Upper lobe of right lung (tissue), 1 donor: ENCODE measurements around the gene C20orf204. TPM values are rescaled to one million over a fixed set of nuclear protein-coding genes. Genes with fewer than 3 reads are reported as not detected.
A peak's percentile ranks its signal among the peaks of the same experiment; 100 is the strongest.

ENCODE experiments used
- ATAC-seq: fragments of 200-7000 bp; cut with Tn5 transposase; one replicate; pipeline ENCODE4 v1.9.1; 2020; ENCODE audit warnings: mild to moderate bottlenecking, moderate library complexity
- DNase-seq: peaks from one replicate; pipeline ENCODE4 v3.0.0-alpha.2; 2020
- H3K27ac ChIP-seq: fragments of 200-600 bp; one replicate; pipeline ENCODE4 v1.8.0; 2022
- H3K27me3 ChIP-seq: fragments of 200-600 bp; one replicate; pipeline ENCODE4 v1.8.0; 2022; ENCODE audit warnings: mild to moderate bottlenecking
- H3K36me3 ChIP-seq: fragments of 200-600 bp; one replicate; pipeline ENCODE4 v1.8.0; 2022
- H3K4me1 ChIP-seq: fragments of 200-600 bp; one replicate; pipeline ENCODE4 v1.8.0; 2022
- H3K4me3 ChIP-seq: fragments of 200-600 bp; one replicate; pipeline ENCODE4 v1.8.0; 2022; ENCODE audit warnings: mild to moderate bottlenecking
- H3K9me3 ChIP-seq: fragments of 200-600 bp; one replicate; pipeline ENCODE4 v1.8.0; 2022
- intact Hi-C: fragments of 100-400 bp; cut with DNase I; formaldehyde crosslinking; loops from one replicate; pipeline ENCODE4 v1.11.0; 2022
- total RNA-seq: library from RNA; stranded (reverse); fragmentation: NEBNext Ultra II Directional; extraction: Animal tissue kit (Norgen Biotek cat#: 25700); gene quantifications from one replicate; pipeline ENCODE4 v1.2.1, GENCODE V29; 2021
- TF ChIP-seq, protein P1 (sequence below): fragments of 200-600 bp; IDR thresholded peaks from one replicate; pipeline ENCODE4 v1.8.0; 2022; ENCODE audit warnings: antibody characterized with exemption
- donor health status: DM: no; HTN: yes; CAD: no; lungs with severe emphysema.

The C20orf204 gene
- total RNA-seq, 1 donor from 2014 or later: 1.9 TPM

DNA sequence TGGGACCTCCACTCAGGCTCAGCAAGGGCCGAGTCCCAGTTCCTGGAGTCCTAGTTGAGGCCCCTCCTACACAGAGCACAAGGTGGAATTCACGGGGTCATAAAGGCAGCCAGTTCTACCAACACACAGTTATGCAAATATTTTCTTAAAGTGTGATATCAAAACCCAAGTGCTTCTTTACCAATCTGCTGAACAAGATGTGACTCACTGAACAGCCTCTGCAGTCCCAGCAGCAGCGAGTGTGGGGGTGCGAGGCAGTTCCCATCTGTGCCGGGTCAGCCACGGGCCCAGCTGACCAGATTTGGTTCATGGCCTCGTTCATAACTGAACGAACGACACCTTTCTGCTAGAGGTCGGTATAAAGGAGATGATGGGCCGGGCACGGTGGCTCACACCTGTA lies 22.6 kb downstream of the C20orf204 start:
- DNase-seq: no peak
- no peaks in the 10 kb centered on the region for H3K9me3 ChIP-seq
- H3K4me3 ChIP-seq: no peak overlapping the region
- H3K27ac ChIP-seq: no peak overlapping the region
- TF ChIP-seq, protein P1, sequence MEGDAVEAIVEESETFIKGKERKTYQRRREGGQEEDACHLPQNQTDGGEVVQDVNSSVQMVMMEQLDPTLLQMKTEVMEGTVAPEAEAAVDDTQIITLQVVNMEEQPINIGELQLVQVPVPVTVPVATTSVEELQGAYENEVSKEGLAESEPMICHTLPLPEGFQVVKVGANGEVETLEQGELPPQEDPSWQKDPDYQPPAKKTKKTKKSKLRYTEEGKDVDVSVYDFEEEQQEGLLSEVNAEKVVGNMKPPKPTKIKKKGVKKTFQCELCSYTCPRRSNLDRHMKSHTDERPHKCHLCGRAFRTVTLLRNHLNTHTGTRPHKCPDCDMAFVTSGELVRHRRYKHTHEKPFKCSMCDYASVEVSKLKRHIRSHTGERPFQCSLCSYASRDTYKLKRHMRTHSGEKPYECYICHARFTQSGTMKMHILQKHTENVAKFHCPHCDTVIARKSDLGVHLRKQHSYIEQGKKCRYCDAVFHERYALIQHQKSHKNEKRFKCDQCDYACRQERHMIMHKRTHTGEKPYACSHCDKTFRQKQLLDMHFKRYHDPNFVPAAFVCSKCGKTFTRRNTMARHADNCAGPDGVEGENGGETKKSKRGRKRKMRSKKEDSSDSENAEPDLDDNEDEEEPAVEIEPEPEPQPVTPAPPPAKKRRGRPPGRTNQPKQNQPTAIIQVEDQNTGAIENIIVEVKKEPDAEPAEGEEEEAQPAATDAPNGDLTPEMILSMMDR: no peak
- intact Hi-C loops: no loop called here
- no peaks in the 10 kb centered on the region for H3K27me3 ChIP-seq
- no peaks in the 10 kb centered on the region for H3K36me3 ChIP-seq
- no peak for ATAC-seq
- H3K4me1 ChIP-seq: peaks cover 14% of the 10 kb centered on the region

DNA sequence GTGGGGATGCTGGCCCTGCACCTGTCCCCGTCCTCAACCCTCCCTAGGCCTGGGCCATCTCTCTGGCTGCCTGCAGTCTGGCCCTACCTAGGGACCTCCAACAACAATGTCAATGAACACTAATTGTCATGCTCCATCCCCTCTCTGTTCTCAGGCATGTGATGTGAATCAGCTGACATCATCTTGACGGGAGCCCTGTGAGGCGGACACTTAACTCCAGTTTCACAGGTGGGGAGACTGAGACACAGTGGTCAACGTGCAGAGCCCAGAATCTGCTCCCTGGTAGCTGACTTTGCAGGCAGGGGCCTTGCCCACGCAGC lies 26.3 kb downstream of the C20orf204 start:
- no peaks in the 10 kb centered on the region for H3K27me3 ChIP-seq
- DNase-seq (no peak), ATAC-seq (no peak)
- no peaks in the 10 kb centered on the region for H3K9me3 ChIP-seq
- H3K27ac ChIP-seq: peak overlapping the region; percentile 90
- intact Hi-C loops: no loop called here
- H3K4me3 ChIP-seq: peak overlapping the region; percentile 92
- TF ChIP-seq, protein P1: no peak
- H3K4me1 ChIP-seq: peaks cover 21% of the 10 kb centered on the region
- H3K36me3 ChIP-seq: no peaks in the 10 kb centered on the region

DNA sequence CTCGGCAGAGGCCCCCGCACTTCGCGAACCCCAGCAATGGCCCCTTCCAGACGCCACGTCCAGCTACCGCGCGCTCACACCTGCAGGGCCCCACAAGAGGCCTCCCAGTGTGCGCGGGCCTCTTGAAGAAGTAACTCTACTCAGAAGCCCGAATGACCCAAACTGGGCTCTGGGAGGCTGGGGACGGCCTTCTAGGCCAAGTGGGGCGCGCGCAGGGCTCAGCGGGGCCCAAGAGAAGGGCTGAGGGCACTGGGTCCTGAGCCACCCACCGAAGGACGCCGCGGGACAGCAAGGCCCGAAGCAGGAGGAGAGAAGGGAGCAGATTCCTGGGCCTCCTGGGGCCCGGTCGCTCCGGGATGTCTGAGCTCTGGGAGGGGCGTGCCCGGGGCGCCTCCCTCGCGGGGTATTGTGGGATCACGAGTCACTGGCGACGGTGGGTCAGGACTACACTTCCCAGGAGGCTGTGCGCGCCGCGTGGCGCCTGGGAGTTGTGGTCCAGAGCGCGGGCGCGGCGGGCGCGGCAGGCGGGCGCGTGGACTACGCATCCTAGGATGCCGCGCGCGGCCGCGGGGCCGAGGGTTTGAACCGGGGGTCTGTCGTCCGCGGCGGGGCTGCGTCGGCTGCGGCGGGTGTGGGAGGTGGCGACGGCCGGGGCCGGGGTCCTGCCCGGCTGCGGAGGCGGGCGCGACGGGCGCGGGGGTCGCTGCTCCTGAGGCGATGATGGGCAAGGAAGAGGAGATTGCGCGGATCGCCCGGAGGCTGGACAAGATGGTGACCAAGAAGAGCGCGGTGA lies 26.8 kb downstream of the C20orf204 start, which contains the start of gene TCEA2:
TCEA2 (plus strand) TSS at position 603 of the 793 bp plus-strand sequence; CDS start at position 718, 115 bp downstream.
- intact Hi-C loops: no loop called here
- no peaks in the 10 kb centered on the region for H3K27me3 ChIP-seq
- H3K4me3 ChIP-seq: peak within 1 kb of the TSS; percentile 92
- peaks cover 21% of the 10 kb centered on the region for H3K4me1 ChIP-seq
- TF ChIP-seq, protein P1: no peak
- ATAC-seq: peak; percentile 96
- H3K9me3 ChIP-seq: no peaks in the 10 kb centered on the region
- peak; percentile 99 for DNase-seq
- H3K27ac ChIP-seq: peak within 1 kb of the TSS; percentile 90
- no peaks in the 10 kb centered on the region for H3K36me3 ChIP-seq

DNA sequence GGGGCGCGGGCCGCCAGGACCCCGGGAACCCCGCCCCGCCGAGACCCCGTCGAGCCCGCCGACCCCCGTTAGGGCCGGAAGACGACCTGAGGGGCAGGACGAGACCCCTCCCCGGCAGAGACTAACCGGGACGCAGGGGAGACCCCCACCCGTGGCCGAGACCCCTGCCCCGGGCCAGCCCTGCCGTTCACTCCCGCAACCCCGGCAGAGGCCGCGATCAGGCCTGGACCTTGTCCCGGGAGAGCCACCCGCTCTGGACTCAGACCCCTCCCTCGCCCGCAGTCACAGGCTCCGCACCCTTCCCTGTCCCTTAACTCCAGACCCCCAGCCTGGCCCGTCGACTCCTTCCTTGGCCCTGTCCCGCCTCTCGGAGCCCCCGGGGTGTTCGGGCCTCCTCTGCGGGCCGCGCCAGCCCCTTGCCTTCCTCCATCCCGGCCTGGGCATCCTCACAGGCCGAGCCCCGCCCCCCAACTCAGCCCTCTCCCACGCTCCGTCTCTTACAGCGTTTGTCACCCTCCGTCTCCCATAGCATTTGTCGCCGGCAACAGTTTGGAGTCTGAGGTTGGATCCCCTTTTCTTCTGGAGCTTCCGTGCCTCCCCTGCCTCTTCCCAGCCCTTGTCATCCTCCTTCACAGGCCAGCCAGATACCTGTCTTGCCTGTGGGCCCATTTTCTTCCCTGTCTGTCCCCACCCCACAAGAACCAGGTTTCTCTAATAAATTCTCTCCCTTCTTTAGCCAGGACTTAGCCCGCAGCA lies 27.6 kb downstream of the C20orf204 start:
- DNase-seq: no peak
- TF ChIP-seq, protein P1: no peak
- Histone ChIP-seq H3K9me3 (no peaks in the 10 kb centered on the region), H3K27me3 (no peaks in the 10 kb centered on the region), H3K36me3 (no peaks in the 10 kb centered on the region), H3K27ac (peak overlapping the region; percentile 90), H3K4me1 (peaks cover 17% of the 10 kb centered on the region), H3K4me3 (peak overlapping the region; percentile 92)
- peak; percentile 7 for ATAC-seq
- intact Hi-C loops: no loop called here

DNA sequence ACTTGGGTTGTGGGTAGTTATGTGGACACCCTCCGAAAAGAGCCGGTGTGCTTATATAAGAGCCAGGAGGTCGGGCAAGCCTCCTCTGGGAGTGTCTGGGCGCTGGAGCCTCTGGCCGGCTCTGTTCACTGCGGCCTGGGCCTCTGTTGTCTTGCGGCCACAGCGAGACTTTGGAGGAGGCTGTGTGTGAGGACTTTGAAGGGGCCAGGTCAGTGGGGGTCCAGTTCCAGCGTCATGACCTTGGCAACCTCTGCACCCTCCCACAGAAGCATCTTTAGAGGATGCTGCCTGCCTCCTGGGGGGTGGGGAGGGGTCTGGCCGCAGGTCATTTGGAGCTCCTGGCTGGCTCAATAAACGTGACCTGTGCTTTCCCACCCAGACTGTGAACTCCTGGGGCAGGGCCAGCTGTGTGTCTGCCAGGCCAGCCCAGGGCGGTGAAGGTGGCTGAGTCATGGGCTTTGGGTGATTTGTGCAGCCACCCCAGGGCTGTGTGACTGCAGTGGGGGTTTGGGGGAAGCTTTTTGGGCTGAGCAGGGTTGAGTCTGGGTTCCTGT lies 28.2 kb downstream of the C20orf204 start:
- no peak for ATAC-seq
- intact Hi-C loops: no loop called here

More for the DNA sequence above, 28.2 kb downstream of the C20orf204 start:
- H3K9me3 ChIP-seq: no peaks in the 10 kb centered on the region
- DNase-seq: no peak
- peak overlapping the region; percentile 92 for H3K4me3 ChIP-seq
- H3K27me3 ChIP-seq: no peaks in the 10 kb centered on the region
- no peak overlapping the region for H3K27ac ChIP-seq
- TF ChIP-seq, protein P1: no peak
- no peaks in the 10 kb centered on the region for H3K36me3 ChIP-seq
- H3K4me1 ChIP-seq: peaks cover 17% of the 10 kb centered on the region
